Measurements from ENCODE around the gene FOXP3.
"Not testable (repeated sequence)": the region's sequence is repeated elsewhere in the genome, so short reads cannot be mapped to it uniquely, and the experiment has no call there.

Gene FOXP3, protein sequence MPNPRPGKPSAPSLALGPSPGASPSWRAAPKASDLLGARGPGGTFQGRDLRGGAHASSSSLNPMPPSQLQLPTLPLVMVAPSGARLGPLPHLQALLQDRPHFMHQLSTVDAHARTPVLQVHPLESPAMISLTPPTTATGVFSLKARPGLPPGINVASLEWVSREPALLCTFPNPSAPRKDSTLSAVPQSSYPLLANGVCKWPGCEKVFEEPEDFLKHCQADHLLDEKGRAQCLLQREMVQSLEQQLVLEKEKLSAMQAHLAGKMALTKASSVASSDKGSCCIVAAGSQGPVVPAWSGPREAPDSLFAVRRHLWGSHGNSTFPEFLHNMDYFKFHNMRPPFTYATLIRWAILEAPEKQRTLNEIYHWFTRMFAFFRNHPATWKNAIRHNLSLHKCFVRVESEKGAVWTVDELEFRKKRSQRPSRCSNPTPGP
- total RNA-seq = 5.8 to 7.4 reads per million in 2 experiments

DNA sequence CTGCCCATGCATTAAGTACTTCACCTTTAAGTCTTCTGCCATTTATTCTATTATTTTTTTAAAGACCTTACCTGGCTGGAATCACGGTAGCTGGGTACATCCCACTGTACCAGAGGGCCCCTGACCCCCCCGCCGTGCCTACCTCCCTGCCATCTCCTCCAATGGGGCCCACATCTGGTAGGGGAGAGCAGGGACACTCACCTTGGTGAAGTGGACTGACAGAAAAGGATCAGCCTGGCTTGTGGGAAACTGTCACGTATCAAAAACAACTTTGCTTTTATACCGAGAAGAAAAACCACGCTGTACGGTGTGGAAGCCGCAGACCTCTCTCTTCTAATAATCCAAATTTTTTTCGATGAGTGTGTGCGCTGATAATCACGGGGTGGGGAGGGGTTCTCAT, at the start of gene FOXP3:
Gene FOXP3, minus strand, starts transcription at position 251 of the 400 bp plus-strand sequence. CDS start 6,205 bp downstream, outside the sequence.
- DNase-seq (ENCODE audit: low read depth) = no peak

DNA sequence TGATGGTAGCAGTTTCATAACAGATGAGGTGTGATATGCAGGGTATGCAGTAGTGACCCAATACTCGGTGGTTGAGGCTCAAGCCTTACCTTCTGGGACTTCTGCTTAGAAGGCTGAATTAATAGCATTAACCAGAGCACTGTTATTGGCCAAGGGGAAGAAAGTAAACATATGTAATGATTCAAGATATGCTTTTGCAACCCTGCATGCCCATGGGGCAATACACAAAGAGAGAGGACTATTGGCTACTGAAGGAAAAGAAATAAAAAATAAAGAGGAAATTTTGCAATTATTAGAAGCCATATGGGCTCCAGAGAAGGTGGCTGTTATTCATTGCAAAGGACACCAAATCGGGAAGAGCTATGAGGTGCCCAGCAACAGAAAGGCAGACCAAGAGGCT, 47.7 kb upstream of the FOXP3 start:
- DNase-seq (ENCODE audit: low read depth) = no peak

DNA sequence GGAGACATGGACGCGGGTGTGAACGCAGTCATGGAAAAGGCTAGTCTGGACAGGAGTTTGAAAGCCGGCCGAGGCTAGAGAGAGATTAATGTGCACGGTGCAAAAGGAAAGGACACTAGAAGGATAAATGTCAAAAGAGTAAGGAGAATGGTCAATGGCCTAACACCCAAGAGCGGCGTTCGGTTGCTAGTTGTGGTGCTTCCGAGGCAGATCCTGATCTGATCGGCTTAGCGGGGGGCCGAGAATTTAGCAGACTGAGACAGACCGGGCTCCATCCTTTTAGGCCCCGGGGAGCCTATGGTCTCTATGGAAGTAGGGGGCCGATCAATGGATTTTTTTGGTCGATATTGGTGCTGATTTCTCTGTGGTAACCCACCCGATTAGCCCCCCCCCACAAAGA, 45.9 kb upstream of the FOXP3 start:
- DNase-seq (ENCODE audit: low read depth) = no peak

DNA sequence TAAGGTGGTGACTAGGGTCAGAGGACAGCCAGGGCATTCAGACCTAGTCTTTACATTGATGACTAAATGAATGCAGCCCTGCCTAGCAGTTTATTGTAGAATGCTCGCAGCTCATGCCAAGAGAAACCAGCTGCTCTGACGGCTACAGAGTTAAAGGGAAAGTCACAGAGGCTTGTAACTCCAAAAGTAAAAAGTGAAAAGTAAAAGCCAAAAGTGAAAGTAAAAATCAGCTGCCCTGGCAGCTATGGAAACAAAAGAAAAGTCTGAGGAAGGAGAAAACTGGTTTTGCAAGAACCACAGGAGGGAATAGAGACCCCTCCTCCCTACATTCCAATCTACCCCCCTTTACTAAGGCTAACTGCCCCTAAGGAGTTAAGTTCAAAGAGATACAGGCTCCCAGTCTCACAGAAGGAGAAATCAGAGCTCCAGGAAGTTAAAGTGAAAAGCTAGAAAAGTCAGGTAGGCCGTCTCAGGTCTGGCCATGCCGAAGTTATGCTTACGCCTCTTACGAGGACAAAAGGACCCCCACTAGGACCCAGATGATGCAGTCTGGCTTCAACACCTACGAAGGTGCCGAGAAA, 45.0 kb upstream of the FOXP3 start:
- no peak for DNase-seq (ENCODE audit: low read depth)

DNA sequence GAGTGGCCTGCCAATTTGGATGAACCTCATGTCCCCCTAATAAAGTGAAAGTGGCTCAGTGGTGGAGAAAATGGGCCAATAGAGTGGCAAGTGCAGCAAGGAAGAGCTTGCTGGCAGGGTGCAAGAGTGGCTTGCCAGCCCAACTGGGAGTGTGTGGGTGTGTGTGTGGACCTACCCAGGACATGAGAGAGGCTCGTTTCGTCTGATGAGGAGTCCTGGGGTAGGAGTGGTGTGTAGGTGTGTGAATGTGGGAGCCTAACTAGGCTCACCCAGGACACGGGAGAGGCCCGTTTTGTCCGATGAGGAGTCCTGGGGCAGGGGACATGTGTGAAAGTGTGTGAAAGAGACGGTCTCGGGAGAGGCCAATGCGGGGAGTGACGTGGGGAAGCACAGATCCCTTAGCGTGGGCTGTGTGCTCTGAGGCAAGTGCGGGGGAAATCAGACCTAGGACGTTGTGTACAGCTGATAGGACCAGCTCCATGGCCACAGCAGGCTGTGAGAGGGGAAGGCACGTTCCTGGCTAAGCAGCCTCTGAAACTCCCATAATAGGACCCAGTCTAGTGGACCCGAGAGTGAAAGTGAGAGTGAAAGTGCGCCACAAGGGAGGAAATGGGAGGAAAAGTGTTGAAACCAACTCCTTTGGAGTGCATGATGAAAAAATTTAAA, 44.2 kb upstream of the FOXP3 start:
- DNase-seq (ENCODE audit: low read depth) = no peak

DNA sequence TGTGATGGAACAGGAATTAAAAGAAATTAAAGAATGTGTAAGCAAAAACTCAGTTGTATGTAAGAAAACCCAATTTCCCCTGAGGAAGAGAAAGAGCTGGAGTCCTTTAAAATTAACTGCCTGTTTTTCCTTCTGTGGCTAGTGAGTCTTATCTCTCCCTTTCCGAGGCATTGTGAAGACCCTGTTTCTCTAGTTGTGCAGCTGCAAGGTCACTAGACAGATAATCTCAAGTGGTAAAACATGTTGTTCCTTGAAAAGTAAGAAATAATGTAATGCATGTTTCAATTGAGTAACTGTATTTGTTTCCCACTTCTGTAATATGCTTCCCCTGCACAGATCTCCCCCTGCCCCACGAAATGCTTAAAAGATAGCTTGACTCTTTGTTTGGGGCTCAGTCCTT, 43.3 kb upstream of the FOXP3 start:
- not testable (repeated sequence) for DNase-seq (ENCODE audit: low read depth)

DNA sequence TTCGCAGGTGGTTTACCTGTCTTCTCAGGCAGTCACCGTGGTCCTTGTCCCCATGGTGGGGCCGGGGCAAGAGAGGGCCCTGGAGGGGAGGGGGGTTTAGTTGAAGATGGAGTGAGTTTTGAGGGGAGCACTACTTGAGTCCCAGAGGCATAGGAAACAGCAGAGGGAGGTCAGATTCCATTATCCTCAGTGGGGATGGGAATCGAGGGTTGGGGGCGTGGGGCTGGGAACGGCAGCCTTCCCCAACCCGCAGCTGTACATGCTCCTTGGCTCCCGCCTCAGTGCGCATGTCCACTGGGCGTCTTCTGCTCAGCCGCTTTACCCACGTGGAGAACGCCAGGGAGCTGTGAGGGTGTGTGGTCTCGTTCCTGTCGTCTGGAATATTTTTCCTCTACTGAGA, 38.8 kb upstream of the FOXP3 start, which contains the start of gene GAGE10:
Gene GAGE10, plus strand, starts transcription at position 301 of the 400 bp plus-strand sequence. CDS start 1,214 bp downstream, outside the sequence.
- no peak for DNase-seq (ENCODE audit: low read depth)

DNA sequence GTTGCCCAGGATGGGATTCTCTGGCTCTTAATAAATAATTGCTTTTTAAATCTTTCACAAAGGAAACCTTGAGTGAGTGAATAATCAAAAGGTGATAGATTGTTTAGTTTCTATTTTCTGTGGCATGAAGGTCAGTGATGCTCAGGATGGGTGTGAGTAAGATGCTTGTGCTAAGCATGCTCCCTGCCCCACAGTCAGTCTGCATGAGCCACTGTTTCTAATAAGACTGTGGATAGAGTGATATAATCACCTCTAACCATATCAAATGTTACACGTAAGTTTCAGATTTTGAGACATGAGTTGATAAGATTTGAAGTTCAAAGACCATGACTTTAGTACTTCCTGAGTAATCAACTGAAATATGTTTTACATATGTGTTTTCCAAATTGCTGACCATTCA, 36.2 kb upstream of the FOXP3 start:
- no peak for DNase-seq (ENCODE audit: low read depth)

DNA sequence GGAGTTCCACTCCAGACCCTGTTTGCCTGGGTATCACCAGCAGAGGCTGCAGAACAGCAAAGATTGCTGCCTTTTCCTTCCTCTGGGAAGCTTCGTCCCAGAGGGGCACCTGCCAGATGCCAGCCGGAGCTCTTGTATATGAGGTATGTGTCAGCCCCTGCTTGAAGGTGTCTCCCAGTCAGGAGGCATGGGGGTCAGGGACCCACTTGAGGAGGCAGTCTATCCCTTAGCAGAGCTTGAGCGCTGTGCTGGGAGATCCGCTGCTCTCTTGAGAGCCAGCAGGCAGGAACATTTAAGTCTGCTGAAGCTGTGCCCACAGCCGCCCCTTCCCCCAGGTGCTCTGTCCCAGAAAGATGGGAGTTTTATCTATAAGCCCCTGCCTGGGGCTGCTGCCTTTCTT, 34.8 kb upstream of the FOXP3 start:
- not testable (repeated sequence) for DNase-seq (ENCODE audit: low read depth)

DNA sequence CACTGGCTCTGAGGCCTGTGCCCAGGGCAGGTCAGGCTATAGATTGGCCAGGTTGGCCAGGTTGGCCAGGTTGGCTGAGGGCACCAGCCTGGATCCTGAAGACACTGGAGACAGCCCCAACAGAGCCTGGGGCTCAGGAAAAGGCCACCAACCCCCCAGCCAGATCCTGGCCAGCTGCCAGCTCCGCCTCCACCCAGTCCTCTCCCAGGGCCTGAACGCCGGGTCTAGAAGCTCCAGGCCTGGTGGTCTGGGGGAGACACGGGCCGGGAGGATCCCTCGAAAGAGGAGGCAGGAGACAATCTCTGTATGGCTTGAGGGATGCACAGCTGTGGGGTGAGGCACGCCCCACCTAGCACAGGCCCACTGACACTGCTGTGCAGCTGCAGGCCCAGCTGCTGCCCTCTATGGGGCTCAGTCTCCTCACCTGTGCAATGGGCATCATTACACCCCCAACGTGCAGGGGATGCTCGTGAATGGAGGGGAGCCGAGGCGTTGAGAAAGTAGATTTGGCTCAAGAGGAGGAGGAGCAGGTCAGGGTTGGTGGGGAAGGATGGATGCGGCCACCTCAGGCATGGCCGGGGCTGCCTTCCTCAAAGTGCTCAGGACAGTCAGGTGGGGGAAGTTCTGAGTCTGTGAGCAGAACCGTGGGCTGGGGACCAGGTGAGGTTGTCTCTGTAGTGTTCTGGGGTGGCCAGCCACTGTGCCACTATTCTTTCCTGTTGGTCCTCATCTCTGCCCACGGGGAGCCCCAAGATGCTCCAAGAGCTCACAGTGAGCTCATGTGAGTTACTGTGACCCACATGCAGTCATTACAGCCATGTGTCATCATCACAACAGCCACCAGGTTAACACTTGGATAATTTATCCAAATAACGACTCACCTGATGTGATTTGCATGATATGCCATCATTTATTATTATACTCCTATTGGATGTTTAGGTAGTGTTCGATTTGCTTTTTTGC, 28.2 kb upstream of the FOXP3 start:
- no peak for DNase-seq (ENCODE audit: low read depth)

DNA sequence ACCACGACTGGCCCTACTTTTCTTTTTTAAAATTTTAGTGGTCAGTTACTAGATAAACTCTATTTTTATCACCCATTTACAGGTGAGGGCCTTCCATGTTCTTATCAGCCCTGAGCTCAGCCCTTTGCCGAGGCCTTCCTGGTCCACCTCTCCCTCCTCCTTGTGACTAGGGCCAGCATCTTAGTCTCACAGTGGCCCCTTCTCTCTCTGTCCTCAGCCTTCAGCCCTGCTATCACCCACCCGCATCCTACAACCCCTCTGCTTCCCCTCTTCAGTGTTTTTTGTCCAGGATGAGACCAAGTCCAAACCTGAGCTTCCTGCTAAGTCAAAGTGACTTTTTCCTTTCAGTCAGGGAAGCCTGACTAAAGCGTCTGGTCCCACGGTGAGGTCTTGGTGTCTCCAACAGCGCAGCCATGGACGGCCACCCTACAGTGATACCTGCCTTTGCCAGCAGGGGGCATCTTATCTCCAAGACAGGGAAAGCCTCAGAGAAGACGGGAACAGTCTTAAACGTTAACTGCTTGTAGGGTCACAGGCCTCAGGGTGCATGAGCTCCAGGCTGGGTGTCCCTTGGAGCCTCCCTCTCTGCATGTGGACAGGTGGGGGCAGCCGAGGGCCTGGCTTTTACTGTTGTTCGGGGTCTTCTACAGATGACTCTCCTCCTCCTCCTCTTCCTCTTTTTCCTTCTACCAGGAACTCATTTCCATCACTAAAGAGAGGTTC, 27.3 kb upstream of the FOXP3 start:
- peak; percentile 60 for DNase-seq (ENCODE audit: low read depth)

DNA sequence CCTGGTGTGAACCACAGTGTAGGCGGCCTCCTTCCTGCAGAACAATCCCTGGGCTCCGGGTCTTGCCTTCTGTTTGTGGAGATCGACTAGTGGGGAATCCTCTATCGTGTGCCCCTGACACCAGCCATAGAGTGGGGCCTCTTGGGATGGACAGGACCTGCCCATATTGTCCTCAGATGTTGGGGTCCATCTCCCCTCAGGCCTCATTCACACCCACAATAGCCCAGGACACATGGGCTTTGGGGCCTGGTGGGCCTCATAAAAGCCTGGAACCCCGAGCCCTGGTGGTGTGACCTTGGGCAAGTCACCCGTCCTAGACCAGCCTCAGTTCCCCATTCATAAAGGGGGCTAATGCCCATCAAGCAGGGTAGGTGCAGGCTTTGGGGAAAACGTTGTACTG, 25.7 kb upstream of the FOXP3 start:
- DNase-seq (ENCODE audit: low read depth) = no peak

DNA sequence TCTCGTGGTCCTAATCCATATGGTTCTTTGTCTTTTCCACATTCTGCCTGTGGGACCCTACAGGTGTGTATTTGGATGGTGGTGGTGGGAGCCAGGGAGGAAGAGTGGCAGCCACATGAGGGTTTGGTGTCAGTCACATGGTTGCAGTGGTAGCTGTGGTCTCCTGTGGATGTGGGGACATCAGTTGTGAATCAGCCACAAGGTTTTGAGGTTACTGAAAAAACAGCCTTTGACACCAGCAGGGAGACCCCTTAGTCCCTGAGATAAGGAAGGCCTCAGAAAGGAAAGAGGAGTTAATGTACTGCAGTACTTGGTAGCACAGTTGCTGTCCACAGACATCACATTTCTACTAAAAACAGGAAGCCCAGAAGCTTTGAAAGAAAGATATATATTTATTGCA, 23.2 kb upstream of the FOXP3 start:
- DNase-seq (ENCODE audit: low read depth) = no peak

DNA sequence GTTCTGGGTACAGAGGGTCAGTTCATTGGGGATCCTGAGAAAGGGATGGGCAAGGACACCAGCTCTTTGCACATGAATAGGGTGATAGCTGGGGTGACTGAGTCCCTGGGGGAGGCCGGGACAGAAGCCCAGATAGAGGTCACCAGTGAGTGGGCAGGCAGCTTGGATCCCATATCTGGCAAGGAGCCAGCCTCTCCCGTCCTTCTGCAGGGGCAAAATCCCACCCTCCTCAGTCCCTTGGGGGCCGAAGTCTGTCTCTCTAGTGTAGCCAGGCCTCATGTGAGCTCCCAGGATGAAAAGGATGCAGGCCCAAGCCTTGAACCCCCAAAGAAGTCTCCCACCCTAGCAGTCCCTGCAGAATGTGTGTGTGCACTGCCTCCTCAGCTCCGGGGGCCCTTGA, 22.1 kb upstream of the FOXP3 start:
- DNase-seq (ENCODE audit: low read depth) = no peak

DNA sequence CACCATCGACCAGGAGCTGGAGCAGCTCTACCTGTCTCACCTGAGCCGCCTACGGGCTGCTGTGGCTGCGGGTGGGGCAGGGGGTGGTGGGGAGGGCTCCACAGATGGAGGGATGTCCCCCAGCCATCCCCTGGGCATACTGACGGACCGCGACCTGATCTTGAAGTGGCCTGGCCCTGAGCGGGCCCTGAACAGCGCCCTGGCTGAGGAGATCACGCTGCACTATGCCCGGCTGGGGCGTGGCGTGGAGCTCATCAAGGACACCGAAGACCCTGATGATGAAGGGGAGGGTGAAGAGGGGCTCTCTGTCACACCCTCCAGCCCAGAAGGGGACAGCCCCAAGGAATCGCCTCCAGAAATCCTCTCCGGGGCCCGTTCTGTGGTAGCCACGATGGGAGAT, 21.6 kb upstream of the FOXP3 start:
- no peak for DNase-seq (ENCODE audit: low read depth)

DNA sequence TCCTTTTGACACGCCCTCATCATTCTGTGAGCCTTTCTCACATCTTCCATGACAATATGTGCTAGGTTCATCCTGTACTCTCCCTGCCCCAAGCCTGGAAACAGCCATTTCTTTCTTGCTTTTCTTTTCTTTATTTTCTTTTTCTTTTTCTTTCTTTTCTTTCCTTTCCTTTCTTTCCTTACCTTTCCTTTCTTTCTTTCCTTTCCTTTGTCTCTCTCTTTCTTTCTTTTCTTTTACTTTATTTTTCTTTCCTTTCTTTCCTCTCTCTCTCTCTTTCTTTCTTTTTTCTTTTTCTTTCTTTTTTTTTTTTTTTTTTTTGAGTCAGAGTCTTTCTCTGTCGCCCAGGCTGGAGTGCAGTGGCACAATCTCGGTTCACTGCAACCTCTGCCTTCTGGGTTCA, 19.7 kb upstream of the FOXP3 start:
- no peak for DNase-seq (ENCODE audit: low read depth)

DNA sequence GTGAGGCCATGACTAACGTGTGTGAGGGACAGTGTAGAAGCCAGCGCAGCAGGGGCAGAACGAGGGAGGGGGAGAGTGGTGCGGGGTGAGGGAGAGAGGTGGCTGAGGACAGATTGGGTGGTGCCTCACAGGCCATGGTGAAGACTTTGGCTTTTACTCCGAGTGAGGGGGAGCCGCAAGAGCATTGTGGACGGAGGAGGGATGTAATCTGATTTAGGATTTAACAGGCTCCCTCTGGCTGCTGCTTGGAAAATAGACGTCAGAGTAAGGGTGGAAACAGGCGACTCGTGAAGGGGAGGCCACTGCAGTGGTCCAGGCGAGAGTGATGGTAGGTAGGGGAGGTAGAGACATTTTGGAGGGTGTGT, 18.1 kb upstream of the FOXP3 start:
- no peak for DNase-seq (ENCODE audit: low read depth)

DNA sequence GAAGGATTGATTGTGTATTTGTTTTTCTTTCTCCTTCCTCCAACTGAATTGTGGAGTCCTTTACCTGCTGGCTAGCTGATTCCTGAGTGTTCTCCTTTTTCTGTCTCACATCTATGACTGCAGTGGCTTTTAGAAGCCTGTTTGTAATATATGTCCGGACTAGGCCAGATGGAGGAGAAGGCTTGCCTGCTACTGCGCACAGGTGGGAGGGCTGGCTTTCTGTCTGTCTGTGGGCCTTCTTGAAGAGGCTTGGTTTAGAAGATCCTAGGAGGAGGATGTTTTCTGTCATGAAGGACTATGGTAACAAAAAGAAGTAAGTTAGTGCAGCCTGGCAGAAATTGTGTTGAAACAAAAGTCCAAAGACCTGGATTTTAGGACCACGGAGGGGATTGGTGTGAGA, 13.6 kb upstream of the FOXP3 start:
- DNase-seq (ENCODE audit: low read depth) = no peak

DNA sequence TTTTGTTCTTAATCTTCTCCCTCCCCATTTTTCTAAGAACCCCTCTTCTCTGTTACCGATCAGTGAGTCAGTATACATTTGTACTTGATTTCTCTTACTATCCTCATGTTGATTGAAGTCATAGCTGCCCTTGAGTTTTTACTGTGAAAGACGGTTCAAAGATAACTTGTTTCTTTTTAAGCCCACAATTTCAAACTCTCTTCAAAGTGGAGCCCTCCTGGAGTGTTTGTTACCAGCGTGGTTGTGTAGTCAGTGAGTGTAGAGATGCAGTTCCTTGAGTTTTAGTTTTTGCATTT, 13.0 kb upstream of the FOXP3 start:
- no peak for DNase-seq (ENCODE audit: low read depth)

DNA sequence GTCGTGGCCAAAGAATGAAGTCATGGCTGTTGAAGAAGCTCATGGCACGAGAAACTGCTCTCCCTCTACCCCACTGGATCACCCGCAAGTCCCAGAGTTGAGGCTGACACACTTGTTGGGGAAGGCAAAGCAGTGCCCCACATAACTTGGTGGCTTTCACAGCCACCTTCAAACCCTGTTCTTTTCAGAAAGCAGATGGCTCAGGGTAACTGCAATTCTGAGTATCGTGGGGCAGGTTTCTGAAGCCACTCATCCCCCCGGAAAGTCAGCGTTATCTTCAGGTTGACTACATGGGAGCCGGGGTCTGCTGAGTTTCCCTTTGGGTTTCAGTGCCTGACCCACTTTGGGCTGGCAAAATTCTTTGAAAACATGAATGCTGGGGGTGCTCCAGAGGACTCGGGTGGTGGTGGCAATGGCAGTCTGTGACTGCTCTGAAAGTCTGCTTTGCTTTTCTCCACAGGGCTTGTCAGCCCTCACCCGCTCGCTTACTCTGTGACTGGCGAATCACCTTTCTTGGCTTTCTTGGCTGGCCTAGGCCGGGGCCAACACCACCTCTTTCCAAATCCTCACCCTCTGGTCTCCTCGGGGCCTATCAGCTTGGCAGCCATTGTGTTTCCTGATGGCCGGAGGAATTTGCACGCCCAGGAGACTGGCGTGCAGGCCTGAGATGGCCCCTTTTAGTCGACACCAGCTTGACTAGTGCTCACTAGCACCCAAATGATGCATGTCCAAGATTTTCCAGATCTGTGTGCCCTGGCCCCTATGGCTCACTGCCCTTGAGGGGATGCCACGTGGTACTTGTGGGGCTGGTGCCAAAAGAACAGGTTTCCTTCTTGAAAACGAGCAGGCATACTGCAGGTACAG, 12.4 kb upstream of the FOXP3 start:
- DNase-seq (ENCODE audit: low read depth) = no peak

All from T follicular helper cell (primary cell).